ENCODE measurements around the gene LRRC56.
A peak's percentile ranks its signal among the peaks of the same experiment; 100 is the strongest.

The LRRC56 gene

DNA sequence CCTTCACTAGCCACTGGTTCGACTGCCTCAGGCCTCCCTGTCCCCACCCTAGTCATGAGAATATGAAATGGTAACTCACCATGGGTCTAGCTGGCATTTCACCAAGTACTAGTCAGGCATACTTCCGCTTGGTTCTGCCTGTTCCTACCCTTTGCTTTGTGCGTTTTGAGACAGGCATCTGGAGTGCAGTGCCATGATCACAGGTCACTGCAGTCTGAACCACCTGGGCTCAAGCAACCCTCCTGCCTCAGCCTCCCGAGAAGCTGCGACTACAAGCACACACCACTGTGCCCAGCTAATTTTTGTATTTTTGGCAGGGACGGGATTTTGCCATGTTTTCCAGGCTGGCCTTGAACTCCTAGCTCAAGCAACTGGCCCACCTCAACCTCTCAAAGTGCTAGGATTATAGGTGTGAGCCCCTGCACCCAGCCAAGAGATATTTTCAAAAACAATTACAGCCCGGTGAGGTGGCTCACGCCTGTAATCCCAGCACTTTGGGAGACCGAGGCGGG lies 16.1 kb upstream of the LRRC56 start:
- no peak for DNase-seq (ENCODE audit: low spot score)

DNA sequence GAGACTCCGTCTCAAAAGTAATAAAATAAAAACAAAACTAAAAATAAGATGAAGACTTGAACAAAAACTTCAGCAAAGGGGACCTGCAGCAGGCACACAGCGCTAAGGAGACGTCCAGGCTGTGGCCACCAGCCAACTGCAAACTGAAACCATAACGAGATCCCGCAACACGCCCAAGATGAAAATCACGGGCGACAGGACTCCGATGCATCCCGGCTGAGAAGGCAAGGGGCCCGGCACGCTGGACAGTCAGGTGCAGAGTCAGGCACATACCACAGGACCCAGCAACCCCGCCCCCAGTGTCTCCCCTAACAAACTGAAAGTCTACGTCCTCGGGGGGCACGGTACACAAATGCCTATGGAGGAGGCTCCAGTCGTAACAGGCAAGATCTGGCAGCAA lies 11.1 kb upstream of the LRRC56 start:
- no peak for DNase-seq (ENCODE audit: low spot score)

DNA sequence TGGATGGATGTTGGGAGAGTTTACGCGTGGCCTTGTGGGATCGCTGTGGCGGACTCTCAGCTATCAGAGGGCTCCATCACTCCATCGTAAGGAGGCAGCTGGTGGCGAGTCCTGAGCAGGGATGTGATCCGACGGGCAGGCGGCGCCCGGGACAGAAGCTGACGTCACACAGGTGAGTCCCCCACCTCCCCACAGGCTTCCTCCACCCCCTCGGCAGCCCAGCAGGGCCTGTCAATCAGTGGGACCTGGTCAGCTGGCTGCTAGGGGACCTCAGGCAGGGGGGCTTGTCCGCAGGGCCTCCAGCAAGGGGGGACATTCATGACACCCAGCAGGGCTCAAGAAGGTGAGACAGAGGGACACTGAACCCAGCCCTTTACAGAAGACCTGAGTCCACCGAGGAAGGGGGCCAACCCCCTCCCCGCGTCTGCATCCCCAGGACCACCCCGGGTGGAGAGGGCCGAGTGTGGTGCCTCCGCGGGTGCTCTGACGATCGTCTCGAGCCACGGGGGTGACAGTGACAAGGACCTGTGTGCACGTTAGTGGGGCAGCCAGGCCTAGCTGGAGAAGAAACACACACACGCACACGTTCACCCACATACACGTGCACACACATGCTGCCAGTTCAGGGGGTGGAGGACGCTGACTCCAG lies 9.0 kb upstream of the LRRC56 start:
- DNase-seq (ENCODE audit: low spot score) = no peak

DNA sequence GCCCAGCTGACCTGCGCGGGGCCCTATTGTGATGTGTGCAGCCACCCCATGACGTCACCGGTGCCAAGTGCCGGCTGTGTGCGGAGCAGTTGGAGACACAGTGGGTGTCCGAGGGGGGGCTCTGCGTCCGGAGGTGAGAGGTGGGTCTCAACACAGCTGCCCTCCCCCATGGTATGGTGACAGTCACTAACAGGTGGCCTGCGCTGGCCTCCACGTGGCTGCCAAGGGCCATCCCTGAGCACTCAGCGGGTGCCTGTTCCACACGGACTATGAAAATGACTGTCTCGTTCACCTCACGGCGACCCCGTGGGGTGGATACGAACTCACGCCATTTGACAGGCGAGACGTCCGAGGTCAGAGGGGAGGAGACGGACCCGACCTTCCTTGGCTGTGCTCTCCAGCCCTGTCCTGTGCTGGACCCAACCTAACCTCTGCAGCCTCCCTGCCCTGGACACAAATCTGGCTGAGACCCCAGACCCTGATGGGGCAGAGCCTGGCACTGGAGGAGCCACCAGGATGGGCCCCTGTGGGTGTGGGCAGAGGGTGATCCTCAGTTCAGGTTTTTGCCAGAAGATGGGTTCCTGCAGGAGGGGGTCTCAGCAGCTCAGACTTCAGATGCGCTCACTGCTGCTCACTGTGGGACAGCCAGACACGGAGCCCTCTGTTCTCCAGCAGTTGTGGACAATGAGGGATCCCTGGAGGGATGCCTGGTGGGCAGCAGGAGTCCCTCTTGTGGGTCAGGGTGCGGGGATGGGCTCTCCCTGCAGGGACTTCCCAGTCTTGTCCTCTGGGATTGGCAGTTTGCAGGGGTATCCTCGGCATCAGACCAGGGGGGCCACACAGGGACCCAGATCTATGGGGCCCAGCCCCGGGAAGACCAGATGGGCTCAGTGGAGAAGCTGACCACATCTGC lies 8.3 kb upstream of the LRRC56 start:
- no peak for DNase-seq (ENCODE audit: low spot score)

DNA sequence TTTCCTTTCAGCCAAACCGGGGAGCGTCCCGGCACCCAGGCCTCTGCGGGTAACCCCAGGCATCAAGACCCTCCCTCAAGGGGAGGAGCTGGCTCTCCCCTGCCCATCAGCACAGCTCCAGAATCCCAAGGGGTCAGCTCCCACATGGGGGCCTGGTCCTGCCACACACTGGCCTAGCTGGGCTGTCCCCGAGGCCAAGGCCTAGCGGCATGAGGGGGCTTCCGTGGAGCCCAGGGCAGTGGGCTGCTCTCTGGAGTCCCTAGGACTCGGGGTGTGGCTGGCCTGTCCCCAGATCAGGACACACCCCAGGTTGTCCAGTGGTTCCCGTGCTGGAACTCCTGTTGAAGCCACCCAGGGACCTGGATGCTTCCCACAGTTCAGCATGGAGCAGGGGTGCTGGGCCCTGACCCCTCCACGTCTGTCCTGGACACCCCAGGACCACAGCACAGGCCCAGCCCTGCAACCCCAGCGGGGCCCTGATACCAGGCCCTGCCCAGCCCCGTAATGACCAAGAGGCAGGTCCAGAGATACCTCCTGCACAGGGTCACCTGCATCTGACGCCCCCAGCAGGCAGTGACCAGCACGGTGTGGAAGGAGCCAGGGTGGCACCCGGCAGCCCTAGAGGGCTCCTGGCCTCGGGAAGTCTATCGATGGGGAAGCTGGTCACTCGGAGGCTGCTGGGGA lies 7.5 kb upstream of the LRRC56 start:
- no peak for DNase-seq (ENCODE audit: low spot score)

DNA sequence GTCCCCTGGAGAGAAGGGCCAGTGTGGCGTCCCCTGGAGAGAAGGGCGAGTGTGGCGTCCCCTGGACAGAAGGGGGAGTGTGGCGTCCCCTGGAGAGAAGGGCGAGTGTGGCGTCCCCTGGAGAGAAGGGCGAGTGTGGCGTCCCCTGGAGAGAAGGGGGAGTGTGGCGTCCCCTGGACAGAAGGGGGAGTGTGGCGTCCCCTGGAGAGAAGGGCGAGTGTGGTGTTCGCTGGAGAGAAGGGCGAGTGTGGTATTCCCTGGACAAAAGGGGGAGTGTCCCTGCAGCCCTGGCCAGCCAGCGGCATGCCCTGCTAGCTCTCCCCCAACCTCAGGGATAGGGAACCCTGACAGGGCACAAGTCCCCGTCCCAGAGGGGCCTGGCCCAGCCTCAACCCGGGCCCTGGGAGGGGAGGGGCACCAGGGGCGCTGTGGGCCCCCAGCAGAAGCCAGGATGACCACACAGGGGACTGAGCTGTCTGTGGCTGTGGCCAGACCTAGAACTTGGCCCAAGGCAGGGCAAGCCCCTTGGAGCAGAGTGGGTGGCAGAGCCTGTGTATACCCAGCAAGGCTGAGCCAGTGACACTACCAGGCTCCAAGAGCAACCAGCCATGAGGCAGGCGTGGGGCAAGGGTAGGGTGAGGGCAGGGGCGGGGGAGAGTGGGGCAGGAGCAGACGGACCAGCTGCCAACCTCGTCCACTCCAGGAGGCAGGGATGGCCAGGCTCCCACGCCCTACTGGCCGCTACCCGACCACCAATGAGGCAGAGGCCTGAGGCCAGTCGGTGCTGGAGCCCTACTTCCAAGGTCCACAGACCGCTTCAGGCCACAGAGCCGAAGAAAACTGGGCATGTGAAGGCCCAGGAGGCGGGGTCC lies 6.1 kb upstream of the LRRC56 start:
- no peak for DNase-seq (ENCODE audit: low spot score)

DNA sequence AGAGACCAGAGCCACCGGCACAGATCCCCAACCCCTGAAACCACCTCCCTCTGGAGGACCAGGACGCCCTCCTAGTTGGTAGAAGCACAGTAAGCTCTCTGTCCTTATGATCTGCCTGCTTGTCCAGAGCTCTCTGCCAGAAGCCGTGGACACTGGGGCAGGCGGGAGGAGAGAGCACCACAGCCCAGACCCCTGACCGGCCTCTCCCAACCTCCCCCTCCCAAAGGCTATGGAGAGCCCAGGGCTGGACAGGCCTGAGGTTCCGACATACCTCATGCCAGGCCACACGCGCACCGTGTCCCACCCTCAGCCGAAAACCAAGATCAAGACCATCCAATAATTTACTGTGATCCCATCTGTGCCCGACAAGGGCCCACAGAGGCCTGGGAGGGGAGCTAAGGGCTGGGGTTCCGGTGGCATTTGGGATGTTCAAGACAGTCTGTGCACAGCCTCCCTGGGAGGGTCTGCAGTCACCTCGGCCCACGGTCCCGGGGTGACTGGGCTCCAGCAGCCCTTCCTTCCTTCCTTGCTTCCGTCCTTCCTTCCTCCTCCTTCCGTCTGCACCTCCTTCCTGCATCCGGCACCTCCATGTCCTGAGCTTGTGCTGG lies 5.3 kb upstream of the LRRC56 start:
- DNase-seq (ENCODE audit: low spot score) = no peak

DNA sequence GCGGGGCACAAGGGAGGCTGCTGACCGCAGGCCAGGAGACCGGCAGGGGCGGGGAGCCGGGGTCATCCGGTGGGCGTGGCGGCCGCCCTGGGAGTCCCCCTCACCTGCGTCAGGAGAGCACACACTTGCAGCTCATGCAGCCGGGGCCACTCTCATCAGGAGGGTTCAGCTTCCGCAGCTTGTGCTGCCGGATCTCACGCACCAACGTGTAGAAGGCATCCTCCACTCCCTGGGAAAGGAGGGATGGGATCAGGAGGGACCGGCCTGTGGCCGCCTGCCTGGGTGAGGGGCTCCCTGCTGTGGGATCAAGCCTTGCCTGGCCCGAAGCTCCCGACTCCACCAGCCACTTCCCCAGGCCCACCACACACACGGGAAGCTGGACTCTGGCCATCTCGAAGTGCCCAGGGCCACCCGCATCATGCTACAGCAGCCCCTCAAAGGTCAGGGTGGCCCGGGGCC lies 4.8 kb upstream of the LRRC56 start:
- no peak for DNase-seq (ENCODE audit: low spot score)

DNA sequence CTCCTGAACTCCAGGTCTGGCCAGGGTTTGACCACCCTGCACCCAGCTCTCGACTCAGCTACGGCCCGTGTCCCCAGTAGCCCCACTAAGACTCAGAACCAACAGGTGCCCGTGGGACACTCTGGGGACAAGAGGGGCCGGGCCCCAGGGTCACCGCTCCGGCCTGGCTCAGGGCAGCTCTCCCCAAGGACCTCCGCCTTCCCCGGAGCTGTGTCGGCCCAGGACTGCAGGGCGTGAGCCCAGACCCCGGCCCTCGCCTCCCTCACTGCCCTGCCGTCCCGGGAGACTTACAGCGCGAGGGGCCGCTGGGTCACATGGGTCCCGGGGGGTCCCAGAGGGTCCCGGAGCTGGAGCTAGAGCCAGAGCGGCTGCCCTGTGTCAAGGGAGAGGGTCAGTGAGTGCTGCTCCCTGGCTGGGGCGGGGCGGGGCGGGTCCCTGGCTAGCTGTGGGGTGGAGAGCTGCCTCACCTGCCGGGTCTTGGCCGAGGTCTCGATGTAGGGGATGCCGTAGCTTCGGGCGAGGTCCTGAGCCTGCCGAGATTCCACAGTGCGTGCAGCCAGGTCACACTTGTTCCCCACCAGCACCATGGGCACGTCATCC lies 4.2 kb upstream of the LRRC56 start:
- DNase-seq (ENCODE audit: low spot score) = no peak

DNA sequence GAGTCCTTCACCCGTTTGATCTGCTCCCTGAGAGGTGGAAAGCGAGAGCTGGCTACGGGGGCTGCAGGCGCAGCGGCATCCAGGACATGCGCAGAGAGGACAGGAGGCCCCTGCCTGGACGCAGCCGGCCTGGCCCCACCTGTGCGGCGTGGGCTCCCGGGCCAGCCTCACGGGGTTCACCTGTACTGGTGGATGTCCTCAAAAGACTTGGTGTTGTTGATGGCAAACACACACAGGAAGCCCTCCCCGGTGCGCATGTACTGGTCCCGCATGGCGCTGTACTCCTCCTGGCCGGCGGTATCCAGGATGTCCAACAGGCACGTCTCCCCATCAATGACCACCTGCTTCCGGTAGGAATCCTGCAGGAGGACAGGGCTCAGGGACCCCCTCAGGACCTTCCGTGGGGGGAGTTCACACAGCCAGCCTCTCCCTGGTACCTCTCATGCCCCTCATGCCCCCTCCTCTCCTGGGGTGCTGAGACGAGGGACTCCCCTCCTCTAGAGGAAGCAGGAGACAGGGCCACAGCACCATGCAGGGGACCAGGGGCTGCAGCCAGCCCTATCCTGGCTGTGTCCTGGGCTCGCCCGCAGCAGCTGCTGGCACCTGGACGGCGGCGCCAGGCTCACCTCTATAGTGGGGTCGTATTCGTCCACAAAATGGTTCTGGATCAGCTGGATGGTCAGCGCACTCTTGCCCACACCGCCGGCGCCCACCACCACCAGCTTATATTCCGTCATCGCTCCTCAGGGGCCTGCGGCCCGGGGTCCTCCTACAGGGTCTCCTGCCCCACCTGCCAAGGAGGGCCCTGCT lies 3.5 kb upstream of the LRRC56 start:
- no peak for DNase-seq (ENCODE audit: low spot score)

DNA sequence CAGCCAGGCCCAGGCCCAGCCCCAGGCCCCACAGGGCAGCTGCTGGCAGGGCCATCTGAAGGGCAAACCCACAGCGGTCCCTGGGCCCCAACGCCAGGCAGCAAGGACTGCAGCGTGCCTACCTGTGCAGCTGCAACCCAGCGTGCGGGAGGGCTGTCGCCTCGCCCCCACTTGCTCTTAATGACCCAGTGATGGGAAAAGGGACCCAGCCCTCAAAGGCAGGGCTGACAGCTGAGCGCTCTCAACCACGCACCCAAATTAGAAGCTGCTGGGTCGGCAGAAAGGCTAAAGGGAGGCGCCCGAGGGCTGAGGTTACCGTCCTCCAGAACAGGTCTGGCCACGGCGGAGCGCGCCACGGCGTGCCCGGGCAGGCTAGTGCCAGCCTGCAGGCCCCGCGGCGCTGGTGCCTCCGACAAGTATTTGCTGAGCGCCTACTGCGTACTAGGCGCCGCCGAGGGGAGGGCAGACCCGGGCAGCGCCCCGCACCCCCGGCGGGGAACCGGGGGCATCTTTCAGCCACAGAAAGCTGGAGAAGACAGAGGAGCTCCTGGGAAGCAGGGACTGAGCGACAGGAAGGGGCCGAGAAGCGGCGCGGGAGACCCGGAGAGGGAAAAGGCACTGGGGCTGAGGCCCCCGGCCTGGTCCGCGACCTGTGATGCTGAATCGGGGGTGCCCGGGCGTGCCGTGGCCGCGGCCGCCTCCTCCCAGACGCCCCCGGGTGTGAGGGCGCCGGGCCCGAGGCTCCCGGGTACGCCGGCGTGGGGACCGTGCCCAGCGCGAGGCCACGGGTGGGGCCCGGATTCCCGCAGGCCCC lies 2.7 kb upstream of the LRRC56 start:
- DNase-seq (ENCODE audit: low spot score) = no peak

DNA sequence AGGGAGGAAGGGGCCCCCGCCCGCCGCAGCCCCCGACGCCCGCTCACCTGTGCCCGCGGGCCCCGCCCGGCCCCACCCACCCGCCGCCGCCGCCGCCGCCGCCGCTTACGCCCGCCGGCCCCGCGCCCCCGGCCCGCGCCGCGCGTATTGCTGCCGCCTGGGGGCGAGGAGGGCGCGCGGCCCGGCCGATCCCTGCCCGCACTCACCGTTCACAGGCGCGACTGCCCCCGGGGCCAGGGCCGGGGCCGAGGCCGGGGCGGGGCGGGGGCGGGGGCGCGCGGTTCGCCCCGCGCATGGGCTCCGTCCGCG lies 2.2 kb upstream of the LRRC56 start:
- DNase-seq (ENCODE audit: low spot score) = no peak

DNA sequence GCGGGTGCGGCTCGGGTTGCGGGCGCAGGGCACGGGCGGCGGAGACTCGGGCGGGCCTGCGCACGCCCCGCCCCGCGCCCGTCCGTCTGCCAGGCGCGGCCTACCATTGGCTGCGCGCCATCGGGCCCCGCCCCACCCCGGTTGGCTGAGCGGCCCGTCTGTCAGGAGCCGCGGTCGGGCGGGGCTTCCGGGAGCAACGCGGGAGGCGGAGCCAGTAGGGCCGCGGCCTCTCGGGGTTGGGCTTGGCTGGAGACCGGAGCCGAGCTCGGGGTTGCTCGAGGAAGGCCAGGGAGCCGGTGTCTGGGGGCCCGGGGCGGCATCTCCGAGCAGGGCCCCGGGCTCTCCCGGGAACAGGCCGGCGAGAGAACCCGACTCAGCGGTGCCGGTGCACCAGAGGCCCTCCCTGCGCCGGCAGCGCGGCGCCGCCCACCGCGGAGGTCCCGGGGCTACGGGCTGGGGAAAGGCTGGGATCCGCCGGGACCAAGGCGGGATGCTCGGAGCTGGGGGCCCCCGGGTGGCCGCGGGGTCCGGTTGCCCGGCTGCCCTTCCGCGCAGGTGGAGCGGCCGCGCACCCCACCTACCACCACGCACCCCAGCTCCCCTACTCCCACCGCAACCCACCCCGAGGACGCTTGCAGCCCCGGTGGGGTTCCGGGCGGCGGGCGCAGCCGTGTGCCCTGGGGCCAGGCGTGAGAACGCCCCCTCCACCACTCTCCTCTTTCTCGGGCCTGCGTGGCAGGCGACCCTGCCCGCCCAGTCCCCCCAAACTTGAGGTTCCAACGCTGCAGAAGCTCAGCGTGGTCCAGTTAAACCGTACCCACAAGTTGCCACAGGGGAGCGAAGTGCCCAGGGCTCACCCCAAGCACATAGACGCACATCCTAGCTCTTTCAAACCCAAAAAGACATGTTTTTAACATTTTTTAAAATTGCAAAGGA lies 1.5 kb upstream of the LRRC56 start, which contains the start of gene HRAS:
Gene HRAS (minus strand): TSS at position 58 of the 936 bp plus-strand sequence.
- peak; percentile 93 for DNase-seq (ENCODE audit: low spot score)

DNA sequence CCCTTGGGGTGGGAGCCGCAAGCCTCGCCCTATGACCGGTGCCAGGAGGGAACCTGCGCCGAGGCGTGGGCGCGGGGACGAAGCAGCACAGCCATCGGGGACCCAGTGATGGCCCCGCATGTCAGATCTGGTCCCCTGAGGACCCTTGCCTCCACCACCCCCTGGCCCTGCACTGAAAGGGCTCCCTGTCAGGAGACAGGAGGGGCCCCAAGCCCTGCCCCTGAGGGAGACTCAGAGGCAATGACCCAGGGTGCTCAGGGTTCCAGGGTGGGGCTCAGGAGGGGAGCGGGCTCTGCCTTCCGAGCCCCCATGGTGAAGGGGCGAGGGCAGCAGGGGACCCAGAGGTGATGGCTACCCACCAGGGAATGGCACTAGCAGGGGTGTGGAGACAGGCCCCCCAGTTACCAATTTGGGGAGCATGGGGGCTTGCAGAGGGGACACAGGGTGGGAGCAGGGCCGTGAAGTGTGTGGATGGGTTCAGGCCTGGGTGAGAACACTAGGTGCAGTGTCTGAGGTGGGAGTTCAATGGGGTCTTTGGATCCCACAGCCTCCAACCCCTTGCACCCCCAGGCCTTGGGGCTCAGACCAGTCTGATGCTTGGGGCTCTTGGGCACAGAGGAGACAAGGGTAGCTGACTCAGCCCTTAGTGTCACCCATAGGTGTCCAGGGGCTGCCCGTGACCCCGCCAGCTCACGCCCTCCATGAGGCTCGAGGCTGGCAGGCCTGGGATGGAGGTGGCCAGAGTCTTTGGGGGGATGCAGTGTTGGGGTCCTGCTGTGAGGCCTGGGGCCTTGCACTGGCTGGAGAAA lies 499 bp downstream of the LRRC56 start:
- DNase-seq (ENCODE audit: low spot score) = no peak

DNA sequence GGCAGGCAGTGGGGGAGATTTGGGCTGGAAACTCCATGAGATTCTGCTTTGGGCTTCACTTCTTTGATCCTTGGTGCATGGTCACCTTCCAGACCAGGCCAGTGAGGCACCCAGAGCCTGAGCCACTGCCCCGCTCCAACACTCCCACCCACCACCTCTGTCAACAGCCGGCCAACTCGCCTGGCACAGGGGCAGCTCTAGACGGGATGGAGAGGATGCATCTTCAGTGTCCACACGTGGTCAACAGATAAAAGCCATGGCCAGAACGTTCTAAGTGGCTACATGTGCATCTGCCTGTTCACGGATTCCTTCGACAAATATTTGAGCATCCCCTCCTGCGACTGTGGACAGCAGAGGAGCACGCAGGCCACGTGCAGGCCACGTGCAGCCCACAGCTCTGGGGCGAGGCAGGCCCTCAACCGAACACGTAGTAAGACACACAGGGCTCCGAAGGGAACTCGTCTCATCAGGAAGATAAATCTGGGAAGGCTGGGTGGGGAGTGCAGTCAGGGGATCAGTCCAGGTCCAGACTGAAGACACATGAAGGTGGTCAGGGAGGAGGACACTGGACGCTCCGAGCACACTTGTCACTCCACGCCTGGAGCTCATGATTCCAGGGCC lies 1.2 kb downstream of the LRRC56 start:
- DNase-seq (ENCODE audit: low spot score) = no peak

DNA sequence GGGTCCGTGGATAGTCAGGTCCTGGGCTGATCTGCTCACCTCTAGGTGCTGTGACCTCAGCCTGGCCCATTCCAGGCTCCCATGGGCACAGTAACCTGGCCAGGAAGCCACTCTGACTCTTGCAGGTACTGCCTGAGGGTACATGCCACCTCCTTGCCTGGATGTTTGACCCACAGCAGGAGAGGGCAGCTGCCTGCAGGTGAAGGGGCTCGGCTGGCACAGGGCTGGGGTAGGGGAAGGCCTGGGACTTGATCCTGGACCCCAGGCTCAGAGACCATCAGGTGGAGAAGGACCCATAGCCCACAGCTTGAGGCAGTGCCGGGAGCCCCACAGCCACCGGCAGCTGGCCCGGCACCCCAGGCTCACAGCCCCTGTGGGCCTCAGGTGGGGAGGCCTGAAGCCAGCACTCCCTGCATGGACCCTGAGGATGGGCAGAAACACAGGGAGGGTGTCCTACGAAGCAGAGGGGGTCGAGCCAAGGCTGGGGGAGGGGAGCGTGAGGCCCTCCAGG lies 2.7 kb downstream of the LRRC56 start:
- no peak for DNase-seq (ENCODE audit: low spot score)
